NB4 (cell line): ENCODE measurements around the gene SGPP2.

Source experiments
- CTCF ChIP-seq: IDR thresholded peaks from one replicate; pipeline ENCODE4 v1.5.1; 2012; ENCODE audit warnings: low read depth, low read length
- MAX ChIP-seq: IDR thresholded peaks from 2 replicates; pipeline ENCODE4 v1.6.1; 2011; ENCODE audit warnings: low read depth, low read length
- MYC ChIP-seq: IDR thresholded peaks from 2 replicates; pipeline ENCODE4 v1.6.1; 2011; ENCODE audit warnings: low read depth, low read length
- POLR2A ChIP-seq: IDR thresholded peaks from 2 replicates; pipeline ENCODE4 v1.6.1; 2011; ENCODE audit warnings: mild to moderate bottlenecking; ENCODE audit not compliant: insufficient read length; ENCODE audit errors: extremely low read depth

- no peak for TF ChIP-seq CTCF
- no peak for TF ChIP-seq MAX
- TF ChIP-seq POLR2A: no peak
- TF ChIP-seq MYC: no peak
Observed at GRCh38 chr2:222603501-222603900, 179.2 kb downstream of the SGPP2 start.
